ENCODE results near the gene TCF25.

GRCh38 chr16:89918453-89919347, 45.3 kb downstream of the TCF25 start, which contains the start of gene MC1R:
- no peak for TF ChIP-seq RAD21 (IDR thresholded peaks at IDR 0.05; ENCODE audit: low read depth)
- no peak for TF ChIP-seq EP300 (IDR thresholded peaks at IDR 0.05; ENCODE audit: borderline replicate concordance)
- TF ChIP-seq TCF12 (IDR thresholded peaks at IDR 0.05; ENCODE audit: low read depth): no peak
- TF ChIP-seq CEBPB (IDR thresholded peaks at IDR 0.05): no peak
- no peak for TF ChIP-seq TAF1 (IDR thresholded peaks at IDR 0.05; ENCODE audit: low read depth)
- TF ChIP-seq REST (IDR thresholded peaks at IDR 0.05; ENCODE audit: low read depth): no peak
- TF ChIP-seq CREB1 (IDR thresholded peaks at IDR 0.05; ENCODE audit: low read depth): no peak
- no peak for TF ChIP-seq NFIC (IDR thresholded peaks at IDR 0.05)

Measured in Ishikawa (cell line).